ENCODE results near the gene TFPI. TPM values are rescaled to one million over a fixed set of nuclear protein-coding genes. Genes with fewer than 3 reads are reported as not detected.

Gene TFPI
- total RNA-seq, 4 donors from 2014 or later = 7.1 to 28.9 (median 20.2) TPM

DNA sequence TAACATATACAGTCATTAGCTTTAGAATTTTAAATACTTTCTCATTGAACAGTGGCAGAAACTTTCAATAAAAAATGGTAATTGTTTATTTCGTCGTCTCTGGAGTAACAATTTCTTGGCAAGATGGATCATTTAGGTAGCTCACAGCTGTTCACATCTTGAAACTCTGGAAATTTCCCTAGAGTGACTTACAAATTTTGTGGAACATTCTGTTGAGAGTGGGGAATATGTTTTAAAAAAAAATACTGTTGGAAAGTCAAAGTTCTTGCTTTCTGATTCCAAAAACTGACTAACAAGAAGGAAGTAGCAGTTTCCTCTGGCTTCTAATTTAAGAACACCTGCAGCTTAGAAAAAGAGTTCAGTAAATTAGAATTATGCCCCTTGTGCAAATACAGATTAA is 95.0 kb downstream of the TFPI start:
- Histone ChIP-seq H3K9me3 (no peaks in the 10 kb centered on the region), H3K4me3 (no peak overlapping the region), H3K36me3 (no peaks in the 10 kb centered on the region), H3K27ac (no peak overlapping the region), H3K4me1 (no peaks in the 10 kb centered on the region), H3K27me3 (no peaks in the 10 kb centered on the region)
- intact Hi-C loops (cut with DNase I; ENCODE audit: low total_unique reads) (no loop called here), in situ Hi-C loops (cut with MboI; ENCODE audit: low pct_ligation_motif_present in 1 of 4, low pct_unique_long_range_greater_than_20kb in 1 of 4, low sequenced_read_pairs in 3 of 4) (loop anchor here in 2 of 4 donors (10.0 to 25.0 kb wide), 2 partner anchors 594 to 597 kb away; no protein-coding TSS in a partner anchor)
- WGBS, 2 donors (ENCODE audit: low coverage in 1 of 2) = 50 to 61% methylated on average over 2 of the region's 2 CpGs
- TF ChIP-seq EP300 (IDR thresholded peaks at IDR 0.05; ENCODE audit: low read depth) (no peak), POLR2A (IDR thresholded peaks at IDR 0.05) (no peak), POLR2AphosphoS5 (IDR thresholded peaks at IDR 0.05) (no peak)
- TF ChIP-seq, protein P1, sequence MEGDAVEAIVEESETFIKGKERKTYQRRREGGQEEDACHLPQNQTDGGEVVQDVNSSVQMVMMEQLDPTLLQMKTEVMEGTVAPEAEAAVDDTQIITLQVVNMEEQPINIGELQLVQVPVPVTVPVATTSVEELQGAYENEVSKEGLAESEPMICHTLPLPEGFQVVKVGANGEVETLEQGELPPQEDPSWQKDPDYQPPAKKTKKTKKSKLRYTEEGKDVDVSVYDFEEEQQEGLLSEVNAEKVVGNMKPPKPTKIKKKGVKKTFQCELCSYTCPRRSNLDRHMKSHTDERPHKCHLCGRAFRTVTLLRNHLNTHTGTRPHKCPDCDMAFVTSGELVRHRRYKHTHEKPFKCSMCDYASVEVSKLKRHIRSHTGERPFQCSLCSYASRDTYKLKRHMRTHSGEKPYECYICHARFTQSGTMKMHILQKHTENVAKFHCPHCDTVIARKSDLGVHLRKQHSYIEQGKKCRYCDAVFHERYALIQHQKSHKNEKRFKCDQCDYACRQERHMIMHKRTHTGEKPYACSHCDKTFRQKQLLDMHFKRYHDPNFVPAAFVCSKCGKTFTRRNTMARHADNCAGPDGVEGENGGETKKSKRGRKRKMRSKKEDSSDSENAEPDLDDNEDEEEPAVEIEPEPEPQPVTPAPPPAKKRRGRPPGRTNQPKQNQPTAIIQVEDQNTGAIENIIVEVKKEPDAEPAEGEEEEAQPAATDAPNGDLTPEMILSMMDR (IDR thresholded peaks at IDR 0.05) = no peak
- no peak for DNase-seq

- Histone ChIP-seq H3K9me3 (no peaks in the 10 kb centered on the region), H3K27me3 (no peaks in the 10 kb centered on the region), H3K36me3 (no peaks in the 10 kb centered on the region), H3K27ac (no peak overlapping the region), H3K4me3 (no peak overlapping the region), H3K4me1 (no peaks in the 10 kb centered on the region)
- 71 to 75% methylated on average over 1 of the region's 1 CpG for WGBS, 2 donors (ENCODE audit: low coverage in 1 of 2)
- DNase-seq = no peak
- in situ Hi-C loops (cut with MboI; ENCODE audit: low pct_ligation_motif_present in 1 of 4, low pct_unique_long_range_greater_than_20kb in 1 of 4, low sequenced_read_pairs in 3 of 4) (loop anchor here in 2 of 4 donors (10.0 to 25.0 kb wide), 2 partner anchors 588 to 591 kb away; no protein-coding TSS in a partner anchor), intact Hi-C loops (cut with DNase I; ENCODE audit: low total_unique reads) (no loop called here)
- no peak for TF ChIP-seq EP300 (IDR thresholded peaks at IDR 0.05; ENCODE audit: low read depth)
- no peak for TF ChIP-seq POLR2A (IDR thresholded peaks at IDR 0.05)
- TF ChIP-seq, protein P1 (IDR thresholded peaks at IDR 0.05) = peak in 4 of 5 experiments; percentile 17 to 48 (median 33)
- no peak for TF ChIP-seq POLR2AphosphoS5 (IDR thresholded peaks at IDR 0.05)
These were observed 101.1 kb downstream of the TFPI start for GRCh38 chr2:187453078-187453641.

DNA sequence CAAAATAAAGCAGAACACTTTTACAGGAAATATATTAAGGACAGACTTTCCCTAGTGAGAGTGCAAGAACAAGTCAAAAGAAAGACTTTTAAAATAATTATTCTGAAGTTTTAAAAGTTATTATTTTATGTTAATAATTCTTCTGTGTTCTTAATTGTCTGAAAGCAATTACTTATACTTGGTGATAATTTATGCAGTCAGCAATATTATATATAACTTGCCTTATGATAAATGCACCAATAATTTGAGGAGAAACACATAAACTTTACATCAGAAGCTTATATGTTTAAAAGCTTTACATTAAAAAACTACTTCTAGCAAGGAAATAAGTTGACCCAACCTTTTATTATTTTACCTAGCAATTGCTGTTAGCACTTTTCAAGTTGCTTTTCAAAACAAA is 102.7 kb downstream of the TFPI start:
- Histone ChIP-seq H3K36me3 (no peaks in the 10 kb centered on the region), H3K27me3 (no peaks in the 10 kb centered on the region), H3K4me1 (no peaks in the 10 kb centered on the region), H3K27ac (no peak overlapping the region), H3K9me3 (no peaks in the 10 kb centered on the region), H3K4me3 (no peak overlapping the region)
- DNase-seq = no peak
- intact Hi-C loops (cut with DNase I; ENCODE audit: low total_unique reads) = no loop called here
- in situ Hi-C loops (cut with MboI; ENCODE audit: low pct_ligation_motif_present in 1 of 4, low pct_unique_long_range_greater_than_20kb in 1 of 4, low sequenced_read_pairs in 3 of 4) = loop anchor here in 2 of 4 donors (10.0 to 25.0 kb wide), 2 partner anchors 587 to 589 kb away; no protein-coding TSS in a partner anchor
- no peak for TF ChIP-seq POLR2AphosphoS5 (IDR thresholded peaks at IDR 0.05)
- TF ChIP-seq EP300 (IDR thresholded peaks at IDR 0.05; ENCODE audit: low read depth) = no peak
- TF ChIP-seq POLR2A (IDR thresholded peaks at IDR 0.05) = no peak
- TF ChIP-seq, protein P1 (IDR thresholded peaks at IDR 0.05) = no peak

- H3K9me3 ChIP-seq = no peaks in the 10 kb centered on the region
- no peak for DNase-seq
- H3K4me1 ChIP-seq = no peaks in the 10 kb centered on the region
- TF ChIP-seq EP300 (IDR thresholded peaks at IDR 0.05; ENCODE audit: low read depth) (no peak), POLR2A (IDR thresholded peaks at IDR 0.05) (no peak), POLR2AphosphoS5 (IDR thresholded peaks at IDR 0.05) (no peak)
- TF ChIP-seq, protein P1 (IDR thresholded peaks at IDR 0.05) = no peak
- no peaks in the 10 kb centered on the region for H3K27me3 ChIP-seq
- intact Hi-C loops (cut with DNase I; ENCODE audit: low total_unique reads) (no loop called here), in situ Hi-C loops (cut with MboI; ENCODE audit: low pct_ligation_motif_present in 1 of 4, low pct_unique_long_range_greater_than_20kb in 1 of 4, low sequenced_read_pairs in 3 of 4) (loop anchor here in 2 of 4 donors (25.0 kb wide), 1 partner anchor 585 kb away; no protein-coding TSS in a partner anchor)
- peak overlapping the region in 3 of 4 donors; percentile 5 to 30 (median 14) for H3K4me3 ChIP-seq
- WGBS, 2 donors (ENCODE audit: low coverage in 1 of 2) = 46 to 67% methylated on average over 3 of the region's 3 CpGs
- H3K27ac ChIP-seq = peak overlapping the region; percentile 4 to 31 (median 22)
- no peaks in the 10 kb centered on the region for H3K36me3 ChIP-seq
These were observed 106.9 kb downstream of the TFPI start for GRCh38 chr2:187447336-187447735.

Measured in transverse colon (tissue), 4 donors.